Measurements from ENCODE around the gene FOXK1. TPM values are rescaled to one million over a fixed set of nuclear protein-coding genes. Genes with fewer than 3 reads are reported as not detected.

The FOXK1 gene
- total RNA-seq, 6 donors from 2014 or later, result 25.1 to 40.7 (median 34.1) TPM

- H3K36me3 ChIP-seq, result peaks cover 0 to 7% (median 3%) of the 10 kb centered on the region in 4 donors
- H3K9me3 ChIP-seq, result no peaks in the 10 kb centered on the region
- 91 to 100% methylated on average over 14 of the region's 14 CpGs for WGBS, 2 donors
- H3K27me3 ChIP-seq, result no peaks in the 10 kb centered on the region
- no peak overlapping the region for H3K27ac ChIP-seq
- no peaks in the 10 kb centered on the region for H3K4me1 ChIP-seq
- no peak overlapping the region for H3K4me3 ChIP-seq
- TF ChIP-seq CTCF (IDR thresholded peaks at IDR 0.05) (no peak), POLR2AphosphoS5 (IDR thresholded peaks at IDR 0.05) (no peak), POLR2A (IDR thresholded peaks at IDR 0.05) (no peak), EP300 (IDR thresholded peaks at IDR 0.05) (no peak)
- DNase-seq (peak in 1 of 2 donors; percentile 78), ATAC-seq (ENCODE audit: low FRiP score in 2 of 2) (no peak)
Observed at GRCh38 chr7:4815121-4815520, 133.0 kb downstream of the FOXK1 start.

GRCh38 chr7:4815609-4816418 is 133.7 kb downstream of the FOXK1 start:
- WGBS, 2 donors, result 91 to 95% methylated on average over 22 to 38 of the region's 38 CpGs

GRCh38 chr7:4816419-4817080 is 134.5 kb downstream of the FOXK1 start:
- DNase-seq (peak in 1 of 2 donors; percentile 77), ATAC-seq (ENCODE audit: low FRiP score in 2 of 2) (no peak)
- H3K27ac ChIP-seq, result no peak overlapping the region
- 94 to 97% methylated on average over 6 to 26 of the region's 26 CpGs for WGBS, 2 donors
- TF ChIP-seq POLR2AphosphoS5 (IDR thresholded peaks at IDR 0.05), result no peak
- no peak for TF ChIP-seq CTCF (IDR thresholded peaks at IDR 0.05)
- no peak for TF ChIP-seq POLR2A (IDR thresholded peaks at IDR 0.05)
- TF ChIP-seq EP300 (IDR thresholded peaks at IDR 0.05), result no peak
- no peaks in the 10 kb centered on the region for H3K4me1 ChIP-seq
- H3K9me3 ChIP-seq, result no peaks in the 10 kb centered on the region
- no peak overlapping the region for H3K4me3 ChIP-seq
- H3K36me3 ChIP-seq, result peaks cover 0 to 7% (median 3%) of the 10 kb centered on the region in 4 donors
- no peaks in the 10 kb centered on the region for H3K27me3 ChIP-seq

More at GRCh38 chr7:4815609-4816418, 133.7 kb downstream of the FOXK1 start:
- no peak overlapping the region for H3K4me3 ChIP-seq
- DNase-seq (peak in 1 of 2 donors; percentile 71), ATAC-seq (ENCODE audit: low FRiP score in 2 of 2) (no peak)
- H3K4me1 ChIP-seq, result no peaks in the 10 kb centered on the region
- no peaks in the 10 kb centered on the region for H3K9me3 ChIP-seq
- TF ChIP-seq POLR2AphosphoS5 (IDR thresholded peaks at IDR 0.05) (no peak), CTCF (IDR thresholded peaks at IDR 0.05) (no peak), EP300 (IDR thresholded peaks at IDR 0.05) (no peak), POLR2A (IDR thresholded peaks at IDR 0.05) (no peak)
- no peak overlapping the region for H3K27ac ChIP-seq
- peaks cover 0 to 7% (median 3%) of the 10 kb centered on the region in 4 donors for H3K36me3 ChIP-seq
- H3K27me3 ChIP-seq, result no peaks in the 10 kb centered on the region

- Histone ChIP-seq H3K27ac (no peak overlapping the region), H3K9me3 (no peaks in the 10 kb centered on the region), H3K36me3 (peaks cover 0 to 13% (median 3%) of the 10 kb centered on the region in 4 donors), H3K27me3 (no peaks in the 10 kb centered on the region), H3K4me1 (no peaks in the 10 kb centered on the region), H3K4me3 (no peak overlapping the region)
- no peak for TF ChIP-seq EP300 (IDR thresholded peaks at IDR 0.05)
- no peak for TF ChIP-seq POLR2A (IDR thresholded peaks at IDR 0.05)
- TF ChIP-seq CTCF (IDR thresholded peaks at IDR 0.05), result no peak
- TF ChIP-seq POLR2AphosphoS5 (IDR thresholded peaks at IDR 0.05), result no peak
- DNase-seq (peak in 1 of 2 donors; percentile 72), ATAC-seq (ENCODE audit: low FRiP score in 2 of 2) (no peak)
- 95% methylated on average over 27 to 38 of the region's 38 CpGs for WGBS, 2 donors
Observed at GRCh38 chr7:4817178-4817901, 135.2 kb downstream of the FOXK1 start.

Data from upper lobe of left lung (tissue), 6 donors.